Measurements from ENCODE around the gene HRH2. TPM values are rescaled to one million over a fixed set of nuclear protein-coding genes. Genes with fewer than 3 reads are reported as not detected.
"Not testable (repeated sequence)": the region's sequence is repeated elsewhere in the genome, so short reads cannot be mapped to it uniquely, and the experiment has no call there.

HRH2 gene
- total RNA-seq, 4 donors from 2014 or later = 0.44 to 2.3 (median 1.4) TPM

DNA sequence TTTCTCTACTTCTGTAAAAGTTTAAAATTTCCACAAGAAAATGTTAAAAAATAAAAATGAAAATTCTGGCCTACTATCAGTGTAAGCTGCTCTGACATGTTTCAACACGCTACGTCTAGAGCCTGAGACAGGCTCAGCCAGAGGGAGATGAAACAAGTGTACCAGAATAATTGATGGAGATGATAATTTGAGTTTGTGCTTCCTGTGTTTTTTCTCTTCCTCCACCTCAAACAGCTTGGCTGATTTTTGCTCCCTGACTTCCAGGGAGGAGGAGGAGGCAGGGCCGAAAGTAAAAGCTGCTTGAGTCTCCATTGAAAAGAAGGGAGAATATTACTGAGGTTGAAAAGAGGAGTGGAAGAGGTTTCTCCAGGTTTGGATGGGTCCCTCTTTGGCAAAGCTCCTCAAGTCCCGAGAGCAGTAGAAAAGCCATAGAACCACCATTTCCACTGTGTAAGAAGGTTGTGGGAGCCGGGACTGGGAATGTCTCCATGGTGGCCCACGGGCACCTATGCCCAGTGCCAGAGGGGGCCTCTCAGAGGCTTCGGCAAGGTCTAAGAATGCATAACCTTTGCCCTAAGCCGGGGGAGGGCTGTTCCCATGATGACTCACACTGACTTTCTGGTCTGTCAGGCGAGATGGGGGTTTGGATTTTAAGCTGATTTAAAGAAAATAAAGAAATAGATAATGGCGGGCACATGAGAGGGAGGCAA is 95.1 kb downstream of the HRH2 start:
- no peak overlapping the region for H3K4me3 ChIP-seq (replicated peaks in 1 of 3)
- no peaks in the 10 kb centered on the region for H3K9me3 ChIP-seq
- no peaks in the 10 kb centered on the region for H3K4me1 ChIP-seq
- H3K27me3 ChIP-seq = no peaks in the 10 kb centered on the region
- H3K27ac ChIP-seq = no peak overlapping the region
- H3K36me3 ChIP-seq = no peaks in the 10 kb centered on the region
- 60 to 64% methylated on average over 10 of the region's 10 CpGs for WGBS, 2 donors
- no peak for TF ChIP-seq POLR2A (IDR thresholded peaks at IDR 0.05)
- TF ChIP-seq, protein P1, sequence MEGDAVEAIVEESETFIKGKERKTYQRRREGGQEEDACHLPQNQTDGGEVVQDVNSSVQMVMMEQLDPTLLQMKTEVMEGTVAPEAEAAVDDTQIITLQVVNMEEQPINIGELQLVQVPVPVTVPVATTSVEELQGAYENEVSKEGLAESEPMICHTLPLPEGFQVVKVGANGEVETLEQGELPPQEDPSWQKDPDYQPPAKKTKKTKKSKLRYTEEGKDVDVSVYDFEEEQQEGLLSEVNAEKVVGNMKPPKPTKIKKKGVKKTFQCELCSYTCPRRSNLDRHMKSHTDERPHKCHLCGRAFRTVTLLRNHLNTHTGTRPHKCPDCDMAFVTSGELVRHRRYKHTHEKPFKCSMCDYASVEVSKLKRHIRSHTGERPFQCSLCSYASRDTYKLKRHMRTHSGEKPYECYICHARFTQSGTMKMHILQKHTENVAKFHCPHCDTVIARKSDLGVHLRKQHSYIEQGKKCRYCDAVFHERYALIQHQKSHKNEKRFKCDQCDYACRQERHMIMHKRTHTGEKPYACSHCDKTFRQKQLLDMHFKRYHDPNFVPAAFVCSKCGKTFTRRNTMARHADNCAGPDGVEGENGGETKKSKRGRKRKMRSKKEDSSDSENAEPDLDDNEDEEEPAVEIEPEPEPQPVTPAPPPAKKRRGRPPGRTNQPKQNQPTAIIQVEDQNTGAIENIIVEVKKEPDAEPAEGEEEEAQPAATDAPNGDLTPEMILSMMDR (IDR thresholded peaks at IDR 0.05) = no peak
- DNase-seq = no peak
- intact Hi-C loops (cut with DNase I) = no loop called here

DNA sequence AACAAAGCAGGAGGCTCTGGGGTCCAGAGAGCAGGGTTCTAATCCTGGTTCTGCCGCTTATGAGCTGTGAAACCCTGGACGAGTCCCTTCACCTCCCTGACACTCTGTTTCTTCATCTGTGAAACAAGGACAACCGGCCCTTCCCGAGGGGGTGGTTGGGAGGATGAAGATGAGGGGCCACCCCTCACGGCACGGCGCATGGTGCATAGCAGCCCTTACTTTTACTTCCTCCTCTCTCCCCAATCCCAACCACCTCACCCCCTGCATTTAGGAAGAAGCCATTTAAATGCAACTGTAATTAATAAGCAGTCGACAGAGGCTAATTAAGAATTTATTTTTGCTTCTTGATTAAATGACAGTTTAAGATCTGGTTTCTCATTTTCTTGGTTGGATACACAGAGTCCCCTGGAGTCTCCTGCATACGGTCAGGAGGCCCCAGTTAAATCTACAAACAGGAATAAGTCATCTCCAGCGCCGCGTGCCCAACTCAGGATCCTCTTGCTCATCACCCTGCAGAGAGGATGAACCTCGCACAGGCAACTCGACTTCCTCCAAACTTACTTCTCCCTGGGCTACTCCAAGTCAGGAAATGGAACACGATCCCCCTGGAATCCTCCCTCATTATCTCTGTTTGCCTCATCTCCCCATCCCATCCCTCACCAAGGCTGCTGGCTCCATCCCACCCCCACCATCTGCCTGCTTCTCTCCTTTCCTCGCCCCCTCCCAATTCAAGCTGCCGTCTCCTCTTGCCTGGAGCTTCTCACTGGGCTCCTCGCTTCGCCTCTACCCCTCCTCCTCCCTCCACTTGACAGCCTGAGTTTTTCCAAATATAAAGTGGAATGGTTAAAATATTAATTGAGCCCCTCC is 95.9 kb downstream of the HRH2 start:
- H3K9me3 ChIP-seq = no peaks in the 10 kb centered on the region
- H3K4me3 ChIP-seq (replicated peaks in 1 of 3) = no peak overlapping the region
- H3K36me3 ChIP-seq = no peaks in the 10 kb centered on the region
- intact Hi-C loops (cut with DNase I) = no loop called here
- no peak overlapping the region for H3K27ac ChIP-seq
- 71% methylated on average over 19 of the region's 19 CpGs for WGBS, 2 donors
- H3K27me3 ChIP-seq = no peaks in the 10 kb centered on the region
- TF ChIP-seq POLR2A (IDR thresholded peaks at IDR 0.05) = no peak
- TF ChIP-seq, protein P1 (IDR thresholded peaks at IDR 0.05) = no peak
- no peak for DNase-seq
- H3K4me1 ChIP-seq = no peaks in the 10 kb centered on the region

DNA sequence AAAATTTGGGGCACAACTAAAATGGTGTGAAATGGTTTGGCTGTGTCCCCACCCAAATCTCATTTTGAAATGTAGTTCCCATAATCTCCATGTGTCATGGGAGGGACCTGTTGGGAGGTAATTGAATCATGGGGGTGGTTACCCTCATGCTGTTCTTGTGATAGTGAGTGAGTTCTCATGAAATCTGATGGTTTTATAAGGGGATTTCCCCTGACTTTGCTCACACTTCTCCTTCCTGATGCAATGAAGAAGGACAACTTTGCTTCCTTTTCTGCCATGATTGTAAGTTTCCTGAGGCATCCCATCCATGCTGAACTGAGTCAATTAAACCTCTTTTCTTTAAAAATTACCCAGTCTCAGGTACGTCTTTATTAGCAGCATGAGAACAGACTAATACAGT is 102.1 kb downstream of the HRH2 start:
- DNase-seq; H3K36me3 ChIP-seq; intact Hi-C loops (cut with DNase I); H3K9me3 ChIP-seq; H3K4me3 ChIP-seq (replicated peaks in 1 of 3); H3K4me1 ChIP-seq; H3K27me3 ChIP-seq; H3K27ac ChIP-seq: not testable (repeated sequence)
- 69 to 81% methylated on average over 1 of the region's 1 CpG for WGBS, 2 donors

Small RNA genes lying within 50 kb of the gene (small RNA-seq; reads per million reads assigned to genes)
- gene RN7SKP148 (not detected), gene RNU6-226P (not detected)

Other genes with a start within 250 kb of the HRH2 start
- gene DRD1, start 213.9 kb upstream of the HRH2 start, total RNA-seq = not detected
- gene SFXN1, start 179.5 kb upstream of the HRH2 start, total RNA-seq = 10 to 100 TPM; 28.0 to 48.1 (median 36.0) TPM
- gene CPLX2, start 213.5 kb downstream of the HRH2 start, total RNA-seq = 1 to 10 TPM in 1 of 4 donors, under 1 TPM in 1, not detected in 2; under 0.01 to 1.6 TPM